Keratinocyte (primary cell): ENCODE results near the gene HSD17B14. TPM values are rescaled to one million over a fixed set of nuclear protein-coding genes. Genes with fewer than 3 reads are reported as not detected.
A peak's percentile ranks its signal among the peaks of the same experiment; 100 is the strongest.

ENCODE experiments used
- DNase-seq: peaks from one replicate; pipeline ENCODE4 v3.0.0-alpha.2; 2011; ENCODE audit warnings: low read depth, missing footprints, low spot score
- FAIRE-seq: peaks from 2 replicates; lab custom pipeline; 2011; peaks lifted over from hg19 to GRCh38; lab: Jason Lieb, UNC
- H2AFZ ChIP-seq: 2 replicates; pipeline ENCODE4 v1.6.0; 2012; ENCODE audit warnings: low read length, control low read depth, inconsistent platforms; ENCODE audit not compliant: control insufficient read depth
- H3K27ac ChIP-seq: 2 replicates; pipeline ENCODE4 v1.5.1; 2011; ENCODE audit warnings: low read length; ENCODE audit not compliant: control insufficient read depth, insufficient read depth
- H3K27me3 ChIP-seq: 3 replicates; pipeline ENCODE4 v1.6.0; 2011; ENCODE audit warnings: low read length; ENCODE audit not compliant: control insufficient read depth, insufficient read depth; ENCODE audit errors: extremely low read depth
- H3K36me3 ChIP-seq, 2 experiments: 2 replicates in 1 of 2; 3 replicates in 1 of 2; pipeline ENCODE4 v1.5.1; 2011; ENCODE audit warnings: low read length in 2 of 2, mild to moderate bottlenecking in 1 of 2; ENCODE audit not compliant: control insufficient read depth in 2 of 2, insufficient read depth in 2 of 2; ENCODE audit errors: extremely low read depth in 1 of 2
- H3K4me1 ChIP-seq: 3 replicates; pipeline ENCODE4 v1.5.1; 2011; ENCODE audit warnings: low read length; ENCODE audit not compliant: control insufficient read depth, insufficient read depth; ENCODE audit errors: extremely low read depth
- H3K4me2 ChIP-seq: 3 replicates; pipeline ENCODE4 v1.6.0; 2011; ENCODE audit warnings: low read depth, low read length; ENCODE audit not compliant: control insufficient read depth, insufficient read depth; ENCODE audit errors: extremely low read depth
- H3K4me3 ChIP-seq, 3 experiments: fragments of 200-600 bp in 1 of 3; sonication (generic) in 1 of 3; 2 replicates in 2 of 3; 3 replicates in 1 of 3; pipeline ENCODE4 v1.5.1; 2011 to 2016; ENCODE audit warnings: low read length in 3 of 3, mild to moderate bottlenecking in 3 of 3, control low read depth in 2 of 3, inconsistent platforms in 1 of 3, low read depth in 1 of 3, mixed read lengths in 1 of 3, mixed run types in 1 of 3, moderate library complexity in 1 of 3; ENCODE audit not compliant: control insufficient read depth in 2 of 3, insufficient read depth in 2 of 3; ENCODE audit errors: extremely low read depth in 1 of 3
- H3K79me2 ChIP-seq: 2 replicates; pipeline ENCODE4 v1.6.0; 2012; ENCODE audit warnings: low read length; ENCODE audit not compliant: control insufficient read depth, insufficient read depth
- H3K9ac ChIP-seq: 3 replicates; pipeline ENCODE4 v1.6.0; 2011; ENCODE audit warnings: low read length; ENCODE audit not compliant: control insufficient read depth, insufficient read depth; ENCODE audit errors: extremely low read depth
- H3K9me1 ChIP-seq: 3 replicates; pipeline ENCODE4 v1.6.0; 2011; ENCODE audit warnings: low read length; ENCODE audit not compliant: control insufficient read depth, insufficient read depth; ENCODE audit errors: extremely low read depth
- H3K9me3 ChIP-seq: 2 replicates; pipeline ENCODE4 v1.5.1; 2012; ENCODE audit warnings: low read depth, low read length; ENCODE audit not compliant: control insufficient read depth
- H4K20me1 ChIP-seq: 3 replicates; pipeline ENCODE4 v1.6.0; 2011; ENCODE audit warnings: low read length; ENCODE audit not compliant: control insufficient read depth, insufficient read depth; ENCODE audit errors: extremely low read depth
- EZH2 ChIP-seq: IDR thresholded peaks from one replicate; pipeline ENCODE4 v1.6.1; 2012; ENCODE audit warnings: inconsistent platforms, mild to moderate bottlenecking, low read length, moderate library complexity
- dilution Hi-C: fragments of 300-500 bp; cut with MboI; formaldehyde crosslinking; loops from one replicate; pipeline ENCODE4 v1.7.0; 2020; ENCODE audit warnings: low sequenced_read_pairs; ENCODE audit not compliant: extremely low pct_ligation_motif_present
- polyA plus RNA-seq, 5 experiments: library from polyadenylated mRNA; depleted of rRNA in 3 of 5; stranded (reverse) in 3 of 5; stranded (forward) in 1 of 5; unstranded in 1 of 5; fragments of >200 nt; gene quantifications; 1 replicate in 1 of 5; 2 replicates in 3 of 5; 3 replicates in 1 of 5; pipeline versions ENCODE4 v1.2.1 to v1.2.3, GENCODE V29; 2011 to 2012; ENCODE audit warnings: missing spikeins in 2 of 5, low read depth in 1 of 5, low replicate concordance in 1 of 5
- TF ChIP-seq, protein P1 (sequence below), 3 experiments: IDR thresholded peaks in 1 of 3; conservative IDR thresholded peaks in 1 of 3; optimal IDR thresholded peaks in 1 of 3; 2 replicates in 2 of 3; 3 replicates in 1 of 3; pipeline versions ENCODE3 to v1.5.1; 2011; ENCODE audit warnings: low read length in 3 of 3, mild to moderate bottlenecking in 3 of 3, moderate library complexity in 2 of 3, control low read depth in 1 of 3, inconsistent platforms in 1 of 3; ENCODE audit not compliant: insufficient read depth in 2 of 3; ENCODE audit errors: extremely low read depth in 1 of 3

The HSD17B14 gene
- polyA plus RNA-seq, 1 donor (not counting 4 experiments of a cell fraction or from before 2014, with no cell fraction given) = 0.92 TPM

DNA sequence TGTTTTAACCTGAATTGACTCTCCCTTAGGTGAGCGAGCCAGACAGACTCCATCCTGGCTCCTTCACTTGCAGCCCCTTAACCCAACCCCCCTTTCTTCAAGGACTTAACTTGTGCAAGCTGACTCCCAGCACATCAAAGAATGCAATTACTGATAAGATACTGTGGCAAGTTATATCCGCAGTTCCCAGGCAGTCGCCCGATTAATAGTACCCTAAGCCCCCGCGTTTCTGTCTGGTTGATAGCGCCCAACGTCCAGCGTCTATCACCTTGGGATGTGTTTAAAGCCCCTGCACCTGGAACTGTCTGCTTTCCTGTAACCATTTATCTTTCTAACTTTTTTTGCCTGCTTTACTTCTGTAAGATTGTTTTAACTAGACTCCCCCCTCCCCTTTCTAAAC lies 6.2 kb downstream of the HSD17B14 start:
- Histone ChIP-seq H3K9me3 (no peaks in the 10 kb centered on the region), H3K27ac (no peak overlapping the region), H3K4me2 (no peak overlapping the region), H3K27me3 (no peaks in the 10 kb centered on the region), H3K4me1 (no peaks in the 10 kb centered on the region), H3K9me1 (no peaks in the 10 kb centered on the region), H3K36me3 (no peaks in the 10 kb centered on the region), H3K9ac (no peak overlapping the region), H4K20me1 (no peaks in the 10 kb centered on the region), H3K4me3 (no peak overlapping the region), H2AFZ (no peak overlapping the region), H3K79me2 (no peaks in the 10 kb centered on the region)
- no peak for FAIRE-seq
- dilution Hi-C loops = no loop called here
- no peak for DNase-seq
- TF ChIP-seq, protein P1, sequence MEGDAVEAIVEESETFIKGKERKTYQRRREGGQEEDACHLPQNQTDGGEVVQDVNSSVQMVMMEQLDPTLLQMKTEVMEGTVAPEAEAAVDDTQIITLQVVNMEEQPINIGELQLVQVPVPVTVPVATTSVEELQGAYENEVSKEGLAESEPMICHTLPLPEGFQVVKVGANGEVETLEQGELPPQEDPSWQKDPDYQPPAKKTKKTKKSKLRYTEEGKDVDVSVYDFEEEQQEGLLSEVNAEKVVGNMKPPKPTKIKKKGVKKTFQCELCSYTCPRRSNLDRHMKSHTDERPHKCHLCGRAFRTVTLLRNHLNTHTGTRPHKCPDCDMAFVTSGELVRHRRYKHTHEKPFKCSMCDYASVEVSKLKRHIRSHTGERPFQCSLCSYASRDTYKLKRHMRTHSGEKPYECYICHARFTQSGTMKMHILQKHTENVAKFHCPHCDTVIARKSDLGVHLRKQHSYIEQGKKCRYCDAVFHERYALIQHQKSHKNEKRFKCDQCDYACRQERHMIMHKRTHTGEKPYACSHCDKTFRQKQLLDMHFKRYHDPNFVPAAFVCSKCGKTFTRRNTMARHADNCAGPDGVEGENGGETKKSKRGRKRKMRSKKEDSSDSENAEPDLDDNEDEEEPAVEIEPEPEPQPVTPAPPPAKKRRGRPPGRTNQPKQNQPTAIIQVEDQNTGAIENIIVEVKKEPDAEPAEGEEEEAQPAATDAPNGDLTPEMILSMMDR (optimal IDR thresholded peaks at IDR 0.05 in 1 of 3, IDR thresholded peaks at IDR 0.05 in 1 of 3, conservative IDR thresholded peaks at IDR 0.05 in 1 of 3; ENCODE audit: extremely low read depth in 1 of 3, insufficient read depth in 2 of 3, low read length in 3 of 3) = no peak
- no peak for TF ChIP-seq EZH2

DNA sequence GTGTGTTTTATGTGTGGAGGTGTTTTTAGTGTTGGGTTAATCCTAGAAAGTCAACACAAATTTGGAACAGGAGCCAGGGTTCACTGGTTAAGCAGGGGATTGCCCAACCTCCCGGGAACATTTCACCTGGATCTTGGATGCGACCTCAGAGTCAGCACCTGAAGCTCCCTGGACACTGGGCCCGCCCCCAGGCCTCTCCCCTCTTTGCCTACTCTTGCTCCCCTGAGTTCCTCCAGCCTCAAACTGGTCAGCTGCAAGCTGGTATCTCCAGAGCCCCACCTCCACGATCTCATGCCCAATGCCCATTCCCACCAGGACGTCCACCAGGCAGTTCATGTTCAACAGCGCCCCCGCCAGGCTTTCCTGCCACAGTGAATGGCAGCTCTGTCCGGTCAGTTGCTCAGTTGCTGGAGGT lies 9.7 kb downstream of the HSD17B14 start:
- Histone ChIP-seq H3K27me3 (no peaks in the 10 kb centered on the region), H3K4me3 (no peak overlapping the region), H3K4me1 (no peaks in the 10 kb centered on the region), H3K36me3 (no peaks in the 10 kb centered on the region), H3K9me1 (no peaks in the 10 kb centered on the region), H3K9me3 (no peaks in the 10 kb centered on the region), H3K27ac (no peak overlapping the region), H3K9ac (no peak overlapping the region), H3K4me2 (no peak overlapping the region), H3K79me2 (no peaks in the 10 kb centered on the region), H2AFZ (no peak overlapping the region), H4K20me1 (no peaks in the 10 kb centered on the region)
- dilution Hi-C loops = no loop called here
- no peak for FAIRE-seq
- DNase-seq = no peak
- TF ChIP-seq, protein P1 (optimal IDR thresholded peaks at IDR 0.05 in 1 of 3, IDR thresholded peaks at IDR 0.05 in 1 of 3, conservative IDR thresholded peaks at IDR 0.05 in 1 of 3; ENCODE audit: extremely low read depth in 1 of 3, insufficient read depth in 2 of 3, low read length in 3 of 3) = peak; percentile 11 to 26 (median 14)
- TF ChIP-seq EZH2 = no peak
